ENCODE measurements around the gene BASP1.

The BASP1 gene

GRCh38 chr5:17212996-17213395 lies 4.4 kb upstream of the BASP1 start:
- DNase-seq (ENCODE audit: insufficient read length, low spot score) (no peak), FAIRE-seq (peak; percentile 28)
- TF ChIP-seq POU2F2 (IDR thresholded peaks at IDR 0.05; ENCODE audit: low read depth, low read length) (no peak), POLR2AphosphoS5 (IDR thresholded peaks at IDR 0.05; ENCODE audit: low read depth, low read length) (no peak), PAX5 (IDR thresholded peaks at IDR 0.05; ENCODE audit: insufficient read depth, low read length, severe bottlenecking) (no peak), SPI1 (IDR thresholded peaks at IDR 0.05; ENCODE audit: low read depth, low read length) (no peak), POLR2A (IDR thresholded peaks at IDR 0.05; ENCODE audit: low read depth, low read length) (no peak)

GRCh38 chr5:17213938-17214337 lies 3.5 kb upstream of the BASP1 start:
- DNase-seq (ENCODE audit: insufficient read length, low spot score): no peak
- TF ChIP-seq TAF1 (IDR thresholded peaks at IDR 0.05; ENCODE audit: low read depth, low read length): no peak
- no peak for TF ChIP-seq POLR2AphosphoS5 (IDR thresholded peaks at IDR 0.05; ENCODE audit: low read depth, low read length)
- no peak for TF ChIP-seq POU2F2 (IDR thresholded peaks at IDR 0.05; ENCODE audit: low read depth, low read length)
- TF ChIP-seq PAX5 (IDR thresholded peaks at IDR 0.05; ENCODE audit: insufficient read depth, low read length, severe bottlenecking): no peak
- peak; percentile 58 for TF ChIP-seq SPI1 (IDR thresholded peaks at IDR 0.05; ENCODE audit: low read depth, low read length)
- no peak for TF ChIP-seq POLR2A (IDR thresholded peaks at IDR 0.05; ENCODE audit: low read depth, low read length)
- FAIRE-seq: peak; percentile 16

- FAIRE-seq (no peak), DNase-seq (ENCODE audit: insufficient read length, low spot score) (no peak)
- TF ChIP-seq POLR2AphosphoS5 (IDR thresholded peaks at IDR 0.05; ENCODE audit: low read depth, low read length) (no peak), TAF1 (IDR thresholded peaks at IDR 0.05; ENCODE audit: low read depth, low read length) (no peak), POU2F2 (IDR thresholded peaks at IDR 0.05; ENCODE audit: low read depth, low read length) (no peak), POLR2A (IDR thresholded peaks at IDR 0.05; ENCODE audit: low read depth, low read length) (no peak), SPI1 (IDR thresholded peaks at IDR 0.05; ENCODE audit: low read depth, low read length) (no peak), PAX5 (IDR thresholded peaks at IDR 0.05; ENCODE audit: insufficient read depth, low read length, severe bottlenecking) (no peak)
These were observed 2.5 kb upstream of the BASP1 start for GRCh38 chr5:17214893-17215292.

DNA sequence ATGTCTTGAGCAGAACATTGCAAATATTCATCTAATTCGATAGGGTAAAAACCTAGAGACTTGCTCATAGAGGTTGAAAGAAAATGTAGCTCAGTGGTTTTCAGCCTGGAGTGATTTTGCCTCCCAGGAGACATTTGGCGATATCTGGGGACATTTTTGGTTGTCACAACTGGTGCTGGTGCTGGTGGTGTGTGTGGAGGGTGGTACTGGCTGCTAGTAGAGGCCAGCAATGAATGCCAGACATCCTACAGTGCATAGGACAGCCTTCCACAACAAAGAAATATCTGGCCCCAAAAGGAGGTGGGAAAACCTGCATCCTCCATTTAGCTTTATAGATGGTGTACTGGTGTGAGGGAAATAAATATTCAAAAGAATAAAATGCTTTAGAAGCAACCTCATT lies 2.1 kb upstream of the BASP1 start:
- DNase-seq (ENCODE audit: insufficient read length, low spot score) (no peak), FAIRE-seq (no peak)

DNA sequence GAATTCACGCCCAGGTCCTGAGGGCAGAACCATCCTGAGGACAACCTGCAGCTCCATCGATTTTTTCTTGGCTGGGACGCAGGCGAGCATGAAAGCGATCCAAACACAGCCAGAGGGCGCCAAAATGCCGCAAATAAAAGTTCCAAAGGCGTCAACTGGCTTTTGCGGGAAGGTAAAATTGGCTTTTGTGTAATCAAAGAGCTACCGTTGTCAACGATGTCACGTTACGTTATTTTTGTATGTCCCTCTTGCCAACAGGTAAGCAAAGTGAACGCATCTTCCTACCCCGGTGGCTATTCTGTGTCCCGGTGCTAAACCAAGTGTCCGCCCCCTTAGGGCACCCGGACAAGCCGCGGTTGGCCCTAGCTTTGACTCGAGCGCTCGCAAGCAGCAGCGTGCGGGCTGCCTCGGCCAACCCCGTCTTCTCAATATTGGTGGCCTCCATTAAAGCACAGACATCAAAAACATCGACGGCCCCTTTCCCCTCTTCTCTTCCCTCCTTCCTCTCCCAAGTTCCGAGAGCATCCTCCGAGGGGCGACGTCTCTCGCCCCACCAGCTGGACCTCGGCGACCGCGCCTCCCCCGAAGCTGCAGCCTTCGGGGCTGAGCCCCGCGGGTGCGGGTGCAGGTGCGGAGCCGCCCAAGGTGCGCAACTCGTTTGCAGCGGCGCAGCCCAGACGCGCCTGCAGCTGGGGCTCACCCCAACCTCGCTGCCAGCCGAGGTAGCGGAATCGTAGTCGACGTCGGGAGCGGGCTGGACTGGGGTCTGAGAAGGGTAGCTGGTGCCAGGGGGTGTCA lies 1.1 kb upstream of the BASP1 start:
- TF ChIP-seq PAX5 (IDR thresholded peaks at IDR 0.05; ENCODE audit: insufficient read depth, low read length, severe bottlenecking) (peak; percentile 18), POU2F2 (IDR thresholded peaks at IDR 0.05; ENCODE audit: low read depth, low read length) (no peak; the same call in 1 of the 2 replicates)
- FAIRE-seq (peak; percentile 95), DNase-seq (ENCODE audit: insufficient read length, low spot score) (peak; percentile 41)

More for the DNA sequence above, 2.1 kb upstream of the BASP1 start:
- TF ChIP-seq POU2F2 (IDR thresholded peaks at IDR 0.05; ENCODE audit: low read depth, low read length) (no peak), TAF1 (IDR thresholded peaks at IDR 0.05; ENCODE audit: low read depth, low read length) (no peak), POLR2AphosphoS5 (IDR thresholded peaks at IDR 0.05; ENCODE audit: low read depth, low read length) (no peak), SPI1 (IDR thresholded peaks at IDR 0.05; ENCODE audit: low read depth, low read length) (no peak), PAX5 (IDR thresholded peaks at IDR 0.05; ENCODE audit: insufficient read depth, low read length, severe bottlenecking) (no peak), POLR2A (IDR thresholded peaks at IDR 0.05; ENCODE audit: low read depth, low read length) (no peak)

DNA sequence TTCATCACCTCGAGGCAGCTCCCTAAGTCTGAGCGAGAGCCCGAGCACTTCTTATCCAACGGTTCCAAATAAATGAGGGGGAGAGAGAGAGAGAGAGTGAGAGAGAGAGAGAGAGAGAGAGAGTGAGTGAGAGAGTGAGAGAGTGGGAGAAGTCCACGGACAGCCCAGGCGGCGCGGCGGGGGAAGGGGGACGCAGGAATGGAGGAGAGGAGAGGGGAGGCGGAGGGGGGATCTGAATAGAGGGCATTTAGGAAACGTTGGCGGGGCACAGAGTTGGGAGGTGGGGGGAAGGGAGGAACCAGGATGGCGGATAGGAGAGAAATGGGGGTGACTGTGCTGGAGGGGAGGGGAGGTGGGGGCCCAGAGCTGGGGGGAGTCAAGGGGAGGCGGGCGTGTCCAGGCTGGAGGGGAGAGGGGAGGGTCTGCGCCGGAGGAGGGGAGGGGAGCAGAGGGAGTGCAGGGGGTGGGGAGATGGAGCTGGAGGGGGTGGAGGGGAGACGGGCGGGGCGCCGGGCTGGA lies 398 bp upstream of the BASP1 start:
- DNase-seq (ENCODE audit: insufficient read length, low spot score): peak; percentile 25
- TF ChIP-seq TAF1 (IDR thresholded peaks at IDR 0.05; ENCODE audit: low read depth, low read length) (no peak), POLR2A (IDR thresholded peaks at IDR 0.05; ENCODE audit: low read depth, low read length) (no peak), PAX5 (IDR thresholded peaks at IDR 0.05; ENCODE audit: insufficient read depth, low read length, severe bottlenecking) (no peak), POU2F2 (IDR thresholded peaks at IDR 0.05; ENCODE audit: low read depth, low read length) (no peak), SPI1 (IDR thresholded peaks at IDR 0.05; ENCODE audit: low read depth, low read length) (no peak), POLR2AphosphoS5 (IDR thresholded peaks at IDR 0.05; ENCODE audit: low read depth, low read length) (no peak)
- no peak for FAIRE-seq

GRCh38 chr5:17218353-17219005 lies 1.0 kb downstream of the BASP1 start:
- TF ChIP-seq POU2F2 (IDR thresholded peaks at IDR 0.05; ENCODE audit: low read depth, low read length) (peak; percentile 93), SPI1 (IDR thresholded peaks at IDR 0.05; ENCODE audit: low read depth, low read length) (no peak)
- peak; percentile 81 for FAIRE-seq

GRCh38 chr5:17219006-17219422 lies 1.6 kb downstream of the BASP1 start:
- no peak for DNase-seq (ENCODE audit: insufficient read length, low spot score)
- peak; percentile 28; the same call in 1 of the 2 replicates for TF ChIP-seq POLR2A (IDR thresholded peaks at IDR 0.05; ENCODE audit: low read depth, low read length)
- TF ChIP-seq SPI1 (IDR thresholded peaks at IDR 0.05; ENCODE audit: low read depth, low read length): no peak
- peak; percentile 75 for FAIRE-seq

More at GRCh38 chr5:17218353-17219005, 1.0 kb downstream of the BASP1 start:
- no peak for DNase-seq (ENCODE audit: insufficient read length, low spot score)

DNA sequence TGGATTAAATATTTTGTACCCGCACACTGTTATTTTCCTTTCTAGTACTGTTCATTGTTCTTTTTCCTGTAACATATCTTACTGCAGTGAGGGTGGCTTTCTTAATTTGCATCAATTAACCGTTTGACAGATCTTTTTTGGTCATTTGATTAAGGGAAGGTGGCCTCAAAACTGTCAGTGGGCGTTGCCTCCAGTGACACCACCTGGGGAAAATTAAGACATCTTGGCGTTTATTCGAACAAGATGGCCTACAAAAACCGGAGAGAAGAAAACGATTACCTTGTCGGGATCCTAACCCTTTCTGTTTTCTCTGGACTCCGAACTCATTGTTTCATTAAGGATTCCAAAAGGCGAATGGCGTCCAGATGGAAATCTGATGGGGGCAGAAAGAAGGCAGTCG lies 2.0 kb downstream of the BASP1 start:
- no peak for TF ChIP-seq POU2F2 (IDR thresholded peaks at IDR 0.05; ENCODE audit: low read depth, low read length)
- DNase-seq (ENCODE audit: insufficient read length, low spot score): no peak
- peak; percentile 45 for FAIRE-seq

DNA sequence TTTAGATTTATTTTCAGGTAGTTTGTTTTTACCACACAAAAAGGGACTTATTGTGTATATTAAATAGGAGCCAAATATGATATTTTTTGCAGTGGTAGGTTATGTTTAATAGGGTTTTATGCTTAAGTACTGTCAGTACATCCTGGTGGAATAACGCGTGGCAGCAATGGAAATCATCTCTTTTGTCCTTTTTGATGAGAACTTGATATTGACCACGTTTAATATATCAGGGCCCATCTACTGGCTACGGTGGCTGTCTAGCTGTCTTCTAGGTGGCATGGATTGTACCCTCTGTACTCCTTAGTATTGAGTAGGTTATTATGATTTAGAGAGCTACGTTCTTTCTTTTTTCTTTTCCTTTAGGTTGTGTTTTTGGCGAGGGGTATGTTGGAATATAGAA lies 2.6 kb downstream of the BASP1 start:
- no peak for FAIRE-seq
- TF ChIP-seq PAX5 (IDR thresholded peaks at IDR 0.05; ENCODE audit: insufficient read depth, low read length, severe bottlenecking) (no peak), POLR2AphosphoS5 (IDR thresholded peaks at IDR 0.05; ENCODE audit: low read depth, low read length) (no peak), POU2F2 (IDR thresholded peaks at IDR 0.05; ENCODE audit: low read depth, low read length) (no peak), TAF1 (IDR thresholded peaks at IDR 0.05; ENCODE audit: low read depth, low read length) (no peak), SPI1 (IDR thresholded peaks at IDR 0.05; ENCODE audit: low read depth, low read length) (no peak), POLR2A (IDR thresholded peaks at IDR 0.05; ENCODE audit: low read depth, low read length) (no peak)

More for the DNA sequence above, 2.6 kb downstream of the BASP1 start:
- DNase-seq (ENCODE audit: insufficient read length, low spot score): no peak
